Transverse colon (tissue), 3 donors: ENCODE results near the gene SETD1A.

Source experiments
- EP300 ChIP-seq: sonication (generic); formaldehyde crosslinking; IDR thresholded peaks from one replicate; pipeline ENCODE4 v1.6.1; 2017; ENCODE audit warnings: antibody characterized with exemption, low read depth
- POLR2A ChIP-seq: fragments of 450-650 bp; IDR thresholded peaks from one replicate; pipeline ENCODE4 v1.6.1; 2016; ENCODE audit warnings: antibody characterized with exemption, mild to moderate bottlenecking, moderate library complexity
- TF ChIP-seq, protein P1 (sequence below), 5 experiments: fragments of 200-600 bp in 3 of 5; fragments of 450-650 bp in 2 of 5; sonication (generic) in 3 of 5; IDR thresholded peaks; 1 replicate in 2 of 5; 2 replicates in 3 of 5; pipeline ENCODE4 v1.5.1; 2016 to 2017; ENCODE audit warnings: antibody characterized with exemption in 5 of 5, inconsistent platforms in 3 of 5, mild to moderate bottlenecking in 2 of 5, moderate library complexity in 1 of 5

DNA sequence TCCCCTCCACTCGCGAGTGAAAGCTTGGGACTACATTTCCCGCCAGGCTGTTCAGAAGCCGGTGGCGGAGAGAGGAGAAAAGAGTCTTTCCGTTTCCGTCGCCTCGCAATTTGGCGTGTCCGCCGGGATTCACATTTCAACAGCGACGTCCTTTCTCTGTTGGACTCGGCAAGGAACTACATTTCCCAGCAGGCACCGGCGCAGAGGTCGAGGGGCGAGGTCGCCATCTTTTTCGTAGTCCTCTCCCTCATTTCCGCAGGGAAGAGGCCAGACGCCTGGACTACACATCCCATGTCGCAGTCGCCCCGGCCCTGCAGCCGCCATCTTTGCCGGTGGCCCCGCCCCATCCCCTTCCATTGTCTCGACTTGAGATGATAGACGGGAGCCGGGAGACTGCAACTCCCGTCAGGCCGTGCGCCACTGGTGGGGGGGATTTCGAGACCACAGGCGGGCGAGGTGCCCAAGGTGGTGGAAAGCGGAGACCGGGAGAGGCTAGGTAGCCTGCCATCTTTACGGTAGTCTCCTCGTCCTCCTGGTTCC lies 35.1 kb upstream of the SETD1A start:
- TF ChIP-seq POLR2A: no peak
- TF ChIP-seq, protein P1, sequence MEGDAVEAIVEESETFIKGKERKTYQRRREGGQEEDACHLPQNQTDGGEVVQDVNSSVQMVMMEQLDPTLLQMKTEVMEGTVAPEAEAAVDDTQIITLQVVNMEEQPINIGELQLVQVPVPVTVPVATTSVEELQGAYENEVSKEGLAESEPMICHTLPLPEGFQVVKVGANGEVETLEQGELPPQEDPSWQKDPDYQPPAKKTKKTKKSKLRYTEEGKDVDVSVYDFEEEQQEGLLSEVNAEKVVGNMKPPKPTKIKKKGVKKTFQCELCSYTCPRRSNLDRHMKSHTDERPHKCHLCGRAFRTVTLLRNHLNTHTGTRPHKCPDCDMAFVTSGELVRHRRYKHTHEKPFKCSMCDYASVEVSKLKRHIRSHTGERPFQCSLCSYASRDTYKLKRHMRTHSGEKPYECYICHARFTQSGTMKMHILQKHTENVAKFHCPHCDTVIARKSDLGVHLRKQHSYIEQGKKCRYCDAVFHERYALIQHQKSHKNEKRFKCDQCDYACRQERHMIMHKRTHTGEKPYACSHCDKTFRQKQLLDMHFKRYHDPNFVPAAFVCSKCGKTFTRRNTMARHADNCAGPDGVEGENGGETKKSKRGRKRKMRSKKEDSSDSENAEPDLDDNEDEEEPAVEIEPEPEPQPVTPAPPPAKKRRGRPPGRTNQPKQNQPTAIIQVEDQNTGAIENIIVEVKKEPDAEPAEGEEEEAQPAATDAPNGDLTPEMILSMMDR (IDR thresholded peaks at IDR 0.05): no peak
- TF ChIP-seq EP300: no peak
